NT2/D1 (cell line): Measurements from ENCODE around the gene CT55.

Experiments used
- SUZ12 ChIP-seq: IDR thresholded peaks from 2 replicates; pipeline ENCODE4 v1.6.1; 2011; ENCODE audit not compliant: insufficient read length, insufficient read depth; ENCODE audit errors: extremely low read depth
- YY1 ChIP-seq: IDR thresholded peaks from 2 replicates; pipeline ENCODE4 v1.6.1; 2011; ENCODE audit not compliant: insufficient read length, insufficient read depth
- ZNF274 ChIP-seq: IDR thresholded peaks from 2 replicates; pipeline ENCODE4 v1.6.1; 2011; ENCODE audit warnings: mild to moderate bottlenecking, low read depth, low read length

- TF ChIP-seq SUZ12, result no peak
- TF ChIP-seq ZNF274, result no peak
- TF ChIP-seq YY1, result no peak
Measured at GRCh38 chrX:135112743-135113142, 58.5 kb downstream of the CT55 start.
